GM12875 (cell line): ENCODE measurements around the gene SHISA5.

Experiments
- H3K4me3 ChIP-seq: one replicate; pipeline ENCODE4 v1.5.1; 2011; ENCODE audit warnings: low read depth, low read length, control low read depth
- CTCF ChIP-seq: IDR thresholded peaks from 2 replicates; pipeline ENCODE4 v1.5.1; 2011; ENCODE audit warnings: low read depth, mild to moderate bottlenecking, control low read depth, inconsistent platforms, low read length, moderate library complexity, borderline replicate concordance; ENCODE audit not compliant: insufficient read depth

Gene SHISA5

DNA sequence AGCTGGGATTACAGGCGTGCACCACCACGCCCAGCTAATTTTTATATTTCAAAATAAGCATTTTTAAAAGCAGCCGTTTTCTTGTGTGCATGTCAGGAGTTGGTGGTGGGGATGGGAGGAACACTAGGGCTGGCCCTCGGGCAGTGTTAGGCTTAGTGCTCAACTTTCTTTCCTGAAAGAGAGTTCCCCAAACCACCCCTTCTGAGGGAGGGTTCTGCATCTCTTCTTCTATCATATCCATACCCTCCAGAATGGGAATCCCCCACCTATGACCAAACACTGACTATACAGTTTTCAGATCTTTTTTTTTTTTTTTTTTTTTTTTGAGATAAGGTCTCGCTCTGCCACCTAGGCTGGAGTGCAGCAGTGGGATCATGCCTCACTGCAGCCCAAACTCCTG lies 40.2 kb upstream of the SHISA5 start:
- no peak overlapping the region for H3K4me3 ChIP-seq
- TF ChIP-seq CTCF, result no peak

DNA sequence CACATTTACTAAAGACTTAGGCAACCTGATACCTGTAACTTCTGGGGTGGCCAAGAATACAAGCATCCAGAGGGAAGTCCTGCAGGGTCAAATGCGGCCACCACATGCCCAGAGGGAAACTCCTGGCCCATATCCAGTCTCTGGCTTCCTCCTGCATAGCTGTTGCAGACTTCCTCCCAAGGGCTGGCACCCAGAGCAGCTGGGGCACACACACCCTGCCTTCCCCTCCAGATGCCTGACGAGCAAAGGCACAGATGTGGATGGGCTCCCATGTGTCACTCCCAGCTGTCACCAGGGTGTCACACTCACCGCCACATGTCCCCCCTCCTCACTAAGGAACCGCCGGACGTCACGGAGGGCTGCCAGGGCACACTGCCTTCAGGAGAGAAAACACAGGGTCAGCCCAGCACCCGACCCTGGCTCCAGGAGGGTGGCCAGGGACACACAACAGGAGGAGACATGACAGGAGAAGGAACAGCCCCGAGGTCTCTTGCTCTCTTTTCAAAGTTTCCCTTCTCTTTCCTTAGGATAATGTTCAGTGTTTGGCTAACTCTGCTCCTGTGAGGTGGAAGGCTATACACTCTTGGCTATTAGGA lies 39.4 kb upstream of the SHISA5 start:
- H3K4me3 ChIP-seq, result no peak overlapping the region
- no peak for TF ChIP-seq CTCF

- no peak overlapping the region for H3K4me3 ChIP-seq
- no peak for TF ChIP-seq CTCF
Observed at GRCh38 chr3:48538451-48538850, 34.5 kb upstream of the SHISA5 start.

- no peak overlapping the region for H3K4me3 ChIP-seq
- no peak for TF ChIP-seq CTCF
Observed at GRCh38 chr3:48536785-48537184, 32.8 kb upstream of the SHISA5 start.

DNA sequence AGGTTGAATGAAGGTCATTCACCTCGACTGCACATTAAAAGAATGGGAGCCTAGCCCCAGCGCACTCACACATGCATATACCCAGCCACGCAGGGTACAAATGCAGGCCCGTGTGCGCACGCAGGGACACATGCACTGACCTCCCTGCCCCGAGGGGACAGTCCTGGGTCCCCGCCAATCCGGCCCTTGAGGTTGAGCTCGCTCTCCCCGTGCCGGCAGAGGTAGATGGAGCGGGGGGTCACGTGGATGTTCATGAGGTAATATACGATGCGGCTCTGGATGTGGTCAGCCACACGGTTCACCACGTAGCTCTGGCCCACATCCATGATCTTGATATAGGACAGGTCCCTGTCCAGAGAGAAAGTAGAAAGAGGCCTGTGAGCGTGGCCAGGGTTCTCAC lies 32.1 kb upstream of the SHISA5 start:
- no peak overlapping the region for H3K4me3 ChIP-seq
- no peak for TF ChIP-seq CTCF

DNA sequence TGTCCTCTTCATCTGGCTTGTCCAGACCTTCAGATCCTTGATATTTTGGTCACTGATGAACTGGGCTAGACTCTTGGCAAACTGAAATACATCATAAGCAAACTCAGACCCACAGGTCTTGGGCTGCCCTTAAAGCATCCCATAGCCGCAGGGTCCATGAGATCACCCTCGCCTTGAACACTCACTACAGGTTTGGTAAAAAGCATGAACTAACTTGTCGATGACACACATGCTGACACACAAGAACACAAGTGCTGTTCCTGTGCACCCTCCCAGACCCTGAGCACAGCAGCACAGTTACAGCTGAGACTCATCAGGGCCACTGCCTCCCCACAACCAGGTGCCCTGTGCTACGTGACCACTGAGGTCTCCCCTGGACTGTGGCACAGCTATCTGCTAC lies 31.6 kb upstream of the SHISA5 start:
- H3K4me3 ChIP-seq, result no peak overlapping the region
- no peak for TF ChIP-seq CTCF

GRCh38 chr3:48532977-48533337 lies 29.0 kb upstream of the SHISA5 start:
- no peak overlapping the region for H3K4me3 ChIP-seq
- no peak for TF ChIP-seq CTCF
